ENCODE results near the gene PRSS35. TPM values are rescaled to one million over a fixed set of nuclear protein-coding genes. Genes with fewer than 3 reads are reported as not detected.

Gene PRSS35
- total and polyA plus RNA-seq, 8 donors: 0.86 to 93.0 (median 44.8) TPM

DNA sequence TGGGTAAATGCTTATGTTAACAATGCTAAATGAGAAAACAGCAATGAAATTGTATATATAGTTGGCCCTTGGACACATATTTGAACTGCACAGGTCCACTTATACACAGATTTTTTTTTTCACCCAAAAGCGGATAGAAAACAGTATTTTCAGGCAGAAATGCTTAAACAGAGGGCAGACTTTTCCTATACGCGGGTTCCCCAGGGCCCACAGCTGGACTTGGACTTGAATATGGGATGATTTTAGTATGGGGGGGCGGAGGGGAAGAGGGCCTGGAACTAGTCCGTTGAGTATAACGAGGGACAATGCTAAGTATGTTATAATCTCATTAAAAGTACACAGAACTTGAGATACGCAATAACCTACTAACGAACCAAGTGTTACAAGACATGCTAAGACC is 1.1 kb upstream of the PRSS35 start:
- Histone ChIP-seq H3K9me3 (no peaks in the 10 kb centered on the region), H3K27ac (no peak overlapping the region), H3K4me1 (peaks cover 4 to 11% of the 10 kb centered on the region in 2 donors), H3K4me3 (no peak overlapping the region), H3K36me3 (no peaks in the 10 kb centered on the region), H3K27me3 (peaks cover 0 to 33% of the 10 kb centered on the region in 2 donors)
- no peak for ATAC-seq
- no peak for DNase-seq
- intact Hi-C loops (cut with DNase I): loop anchor here in 1 of 2 donors (5.0 to 10.0 kb wide), 2 partner anchors 94 to 446 kb away; partner anchors contain the start of genes DOP1A and UBE3D
- TF ChIP-seq, protein P1, sequence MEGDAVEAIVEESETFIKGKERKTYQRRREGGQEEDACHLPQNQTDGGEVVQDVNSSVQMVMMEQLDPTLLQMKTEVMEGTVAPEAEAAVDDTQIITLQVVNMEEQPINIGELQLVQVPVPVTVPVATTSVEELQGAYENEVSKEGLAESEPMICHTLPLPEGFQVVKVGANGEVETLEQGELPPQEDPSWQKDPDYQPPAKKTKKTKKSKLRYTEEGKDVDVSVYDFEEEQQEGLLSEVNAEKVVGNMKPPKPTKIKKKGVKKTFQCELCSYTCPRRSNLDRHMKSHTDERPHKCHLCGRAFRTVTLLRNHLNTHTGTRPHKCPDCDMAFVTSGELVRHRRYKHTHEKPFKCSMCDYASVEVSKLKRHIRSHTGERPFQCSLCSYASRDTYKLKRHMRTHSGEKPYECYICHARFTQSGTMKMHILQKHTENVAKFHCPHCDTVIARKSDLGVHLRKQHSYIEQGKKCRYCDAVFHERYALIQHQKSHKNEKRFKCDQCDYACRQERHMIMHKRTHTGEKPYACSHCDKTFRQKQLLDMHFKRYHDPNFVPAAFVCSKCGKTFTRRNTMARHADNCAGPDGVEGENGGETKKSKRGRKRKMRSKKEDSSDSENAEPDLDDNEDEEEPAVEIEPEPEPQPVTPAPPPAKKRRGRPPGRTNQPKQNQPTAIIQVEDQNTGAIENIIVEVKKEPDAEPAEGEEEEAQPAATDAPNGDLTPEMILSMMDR (IDR thresholded peaks at IDR 0.05): no peak

DNA sequence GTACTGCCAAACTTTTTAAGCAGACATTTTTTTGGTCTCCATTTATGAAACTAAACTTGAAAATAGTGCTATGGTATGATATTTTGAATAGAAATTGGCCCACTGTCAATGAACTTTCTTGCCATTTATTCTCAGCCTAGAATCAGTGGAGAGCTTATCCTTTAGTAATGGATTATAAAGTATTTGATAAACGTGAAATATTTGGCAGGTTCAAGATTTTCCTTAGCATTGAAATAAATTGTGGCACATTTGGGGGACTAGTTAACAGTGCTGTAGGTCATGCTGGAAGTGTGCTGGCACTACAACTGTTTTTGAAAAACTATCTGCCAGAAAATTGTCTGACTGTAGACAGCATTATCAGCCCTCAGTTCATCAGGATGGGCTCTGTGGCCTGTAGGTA is 2.1 kb downstream of the PRSS35 start:
- DNase-seq (no peak), ATAC-seq (no peak)
- peaks cover 0 to 33% of the 10 kb centered on the region in 2 donors for H3K27me3 ChIP-seq
- peaks cover 4 to 11% of the 10 kb centered on the region in 2 donors for H3K4me1 ChIP-seq
- no peak overlapping the region for H3K27ac ChIP-seq
- no peaks in the 10 kb centered on the region for H3K9me3 ChIP-seq
- intact Hi-C loops (cut with DNase I): loop anchor here in 1 of 2 donors (5.0 to 10.0 kb wide), 2 partner anchors 97 to 450 kb away; partner anchors contain the start of genes DOP1A and UBE3D
- no peaks in the 10 kb centered on the region for H3K36me3 ChIP-seq
- no peak overlapping the region for H3K4me3 ChIP-seq
- TF ChIP-seq, protein P1 (IDR thresholded peaks at IDR 0.05): no peak

DNA sequence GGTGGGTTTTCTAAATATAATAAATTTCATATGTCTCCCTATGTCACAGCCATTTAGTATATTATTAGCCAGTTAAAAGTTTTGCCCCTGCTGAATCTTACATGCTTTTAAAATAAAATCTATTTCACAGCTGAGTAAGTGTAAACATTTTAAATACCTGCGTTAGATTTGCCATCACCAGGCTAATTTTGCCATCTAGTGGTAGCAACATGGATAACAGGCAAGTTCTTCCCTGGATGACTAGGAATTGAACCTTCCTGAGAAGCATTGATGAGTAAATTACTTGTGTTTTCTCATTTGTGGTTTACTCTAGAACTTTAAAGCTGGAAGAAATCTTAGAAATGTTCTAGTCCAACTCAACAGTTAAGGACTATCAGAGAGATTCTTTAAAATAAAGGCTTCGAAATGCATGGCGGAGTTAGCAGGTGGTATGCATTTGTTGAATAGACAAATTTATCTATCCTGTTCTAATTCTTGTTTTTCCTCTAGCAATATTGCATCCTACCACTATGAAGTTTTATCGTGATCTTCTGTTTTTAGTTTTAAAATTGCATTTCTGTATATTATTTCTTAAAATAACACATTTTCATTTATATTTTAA is 2.6 kb downstream of the PRSS35 start:
- peaks cover 0 to 33% of the 10 kb centered on the region in 2 donors for H3K27me3 ChIP-seq
- TF ChIP-seq, protein P1 (IDR thresholded peaks at IDR 0.05): peak; percentile 54 to 80
- no peaks in the 10 kb centered on the region for H3K9me3 ChIP-seq
- ATAC-seq: peak; percentile 43
- H3K4me1 ChIP-seq: peaks cover 4 to 11% of the 10 kb centered on the region in 2 donors
- H3K4me3 ChIP-seq: no peak overlapping the region
- H3K36me3 ChIP-seq: no peaks in the 10 kb centered on the region
- intact Hi-C loops (cut with DNase I): loop anchor here in 1 of 2 donors (5.0 to 10.0 kb wide), 3 partner anchors 98 to 450 kb away; partner anchors contain the start of genes DOP1A and UBE3D
- no peak overlapping the region for H3K27ac ChIP-seq
- DNase-seq: peak in 1 of 4 donors; percentile 70

DNA sequence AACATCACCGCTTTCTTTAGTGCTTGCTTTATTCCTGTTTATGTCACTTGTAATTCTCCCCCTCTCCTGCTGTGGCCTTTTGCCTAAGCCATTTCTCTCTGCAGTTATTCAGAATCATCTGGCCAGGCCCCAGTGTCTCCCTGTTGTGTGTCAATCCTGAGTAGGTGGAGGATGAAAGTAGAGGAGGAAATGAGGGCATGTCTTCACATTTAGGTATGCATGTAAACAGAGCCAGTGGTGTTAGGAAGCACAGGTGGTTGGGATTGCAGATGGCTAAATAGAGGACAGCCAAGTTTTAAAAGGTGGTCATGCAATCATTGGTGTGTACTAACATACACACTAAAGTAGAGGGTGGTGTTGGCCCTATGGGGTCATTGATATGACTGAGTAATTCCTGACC is 5.2 kb downstream of the PRSS35 start:
- intact Hi-C loops (cut with DNase I): loop anchor here in 1 of 2 donors (5.0 to 10.0 kb wide), 2 partner anchors 295 to 453 kb away; partner anchors contain the start of genes DOP1A and UBE3D
- TF ChIP-seq, protein P1 (IDR thresholded peaks at IDR 0.05): no peak
- ATAC-seq (no peak), DNase-seq (no peak)
- Histone ChIP-seq H3K36me3 (no peaks in the 10 kb centered on the region), H3K4me1 (peaks cover 1 to 4% of the 10 kb centered on the region in 2 donors), H3K27me3 (peaks cover 0 to 18% of the 10 kb centered on the region in 2 donors), H3K27ac (no peak overlapping the region), H3K4me3 (no peak overlapping the region), H3K9me3 (no peaks in the 10 kb centered on the region)

DNA sequence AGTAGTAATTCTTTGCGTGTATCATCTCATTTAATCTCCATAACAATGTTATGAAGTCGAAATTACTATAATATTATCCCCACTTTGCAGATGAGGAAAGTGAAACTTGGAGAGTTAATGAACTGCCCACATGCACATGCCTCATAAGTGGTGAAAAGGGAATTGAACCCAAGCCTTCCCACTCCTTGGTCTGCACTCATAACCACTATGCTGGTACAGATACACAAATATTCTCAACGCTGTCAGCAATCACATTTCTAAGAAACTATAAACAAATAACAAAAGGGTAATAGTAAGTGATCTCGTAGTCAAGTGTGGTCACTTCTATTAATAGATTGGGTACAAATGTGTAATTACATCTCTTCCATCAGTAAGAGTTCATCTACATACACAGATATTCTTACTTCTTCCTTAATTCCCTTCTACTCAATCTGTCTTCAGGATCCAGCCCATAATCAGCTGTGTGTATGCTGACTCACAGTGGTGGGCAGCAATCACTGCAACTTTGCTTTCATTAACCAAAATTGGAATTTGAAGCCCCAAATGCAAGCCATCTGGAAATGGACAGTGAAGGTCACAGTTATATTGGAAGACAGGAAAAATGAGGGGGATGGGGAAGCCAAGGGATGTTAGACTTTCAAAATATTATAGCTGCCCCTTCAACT is 6.6 kb downstream of the PRSS35 start:
- intact Hi-C loops (cut with DNase I): loop anchor here in 1 of 2 donors (5.0 to 10.0 kb wide), 2 partner anchors 297 to 454 kb away; partner anchors contain the start of genes DOP1A and UBE3D
- ATAC-seq (no peak), DNase-seq (no peak)
- no peak overlapping the region for H3K27ac ChIP-seq
- TF ChIP-seq, protein P1 (IDR thresholded peaks at IDR 0.05): no peak
- no peaks in the 10 kb centered on the region for H3K9me3 ChIP-seq
- H3K27me3 ChIP-seq: peaks cover 0 to 4% of the 10 kb centered on the region in 2 donors
- no peaks in the 10 kb centered on the region for H3K4me1 ChIP-seq
- H3K4me3 ChIP-seq: no peak overlapping the region
- H3K36me3 ChIP-seq: no peaks in the 10 kb centered on the region
